ENCODE measurements around the gene RSAD2.
A peak's percentile ranks its signal among the peaks of the same experiment; 100 is the strongest.

RSAD2 gene

DNA sequence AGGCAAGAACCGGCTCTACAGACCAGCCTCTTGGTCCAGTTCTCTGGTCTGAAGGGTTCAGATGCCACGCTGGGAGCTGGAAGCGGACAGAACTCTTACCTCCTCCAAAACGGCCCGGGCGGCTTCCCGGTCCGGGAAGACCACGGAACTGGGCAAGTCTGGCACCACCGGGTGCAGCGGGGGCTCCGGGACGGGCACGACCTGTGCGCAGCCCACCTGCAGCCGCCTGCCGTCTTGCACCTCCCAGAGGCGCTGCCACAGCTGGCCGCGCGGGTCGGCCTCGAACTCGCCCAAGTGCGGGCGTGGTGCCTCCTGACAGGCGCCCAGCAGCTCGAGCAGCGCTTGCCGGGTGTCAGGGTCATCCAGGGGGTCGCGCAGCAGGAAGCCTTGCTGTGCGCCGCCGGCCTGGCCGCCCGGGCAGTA is 12.6 kb upstream of the RSAD2 start:
- intact Hi-C loops (cut with DNase I; ENCODE audit: low total_unique reads), result no loop called here
- Histone ChIP-seq H3K9me3 (no peaks in the 10 kb centered on the region), H3K27ac (peak overlapping the region; percentile 58 to 73), H3K36me3 (peaks cover 0 to 11% (median 6%) of the 10 kb centered on the region in 3 donors), H3K4me1 (peaks cover 0 to 14% (median 9%) of the 10 kb centered on the region in 4 donors), H3K4me3 (peak overlapping the region; percentile 69 to 90), H3K27me3 (no peaks in the 10 kb centered on the region)
- DNase-seq, result peak in 1 of 2 donors; percentile 69
- no peak for TF ChIP-seq CTCF (IDR thresholded peaks at IDR 0.05)

DNA sequence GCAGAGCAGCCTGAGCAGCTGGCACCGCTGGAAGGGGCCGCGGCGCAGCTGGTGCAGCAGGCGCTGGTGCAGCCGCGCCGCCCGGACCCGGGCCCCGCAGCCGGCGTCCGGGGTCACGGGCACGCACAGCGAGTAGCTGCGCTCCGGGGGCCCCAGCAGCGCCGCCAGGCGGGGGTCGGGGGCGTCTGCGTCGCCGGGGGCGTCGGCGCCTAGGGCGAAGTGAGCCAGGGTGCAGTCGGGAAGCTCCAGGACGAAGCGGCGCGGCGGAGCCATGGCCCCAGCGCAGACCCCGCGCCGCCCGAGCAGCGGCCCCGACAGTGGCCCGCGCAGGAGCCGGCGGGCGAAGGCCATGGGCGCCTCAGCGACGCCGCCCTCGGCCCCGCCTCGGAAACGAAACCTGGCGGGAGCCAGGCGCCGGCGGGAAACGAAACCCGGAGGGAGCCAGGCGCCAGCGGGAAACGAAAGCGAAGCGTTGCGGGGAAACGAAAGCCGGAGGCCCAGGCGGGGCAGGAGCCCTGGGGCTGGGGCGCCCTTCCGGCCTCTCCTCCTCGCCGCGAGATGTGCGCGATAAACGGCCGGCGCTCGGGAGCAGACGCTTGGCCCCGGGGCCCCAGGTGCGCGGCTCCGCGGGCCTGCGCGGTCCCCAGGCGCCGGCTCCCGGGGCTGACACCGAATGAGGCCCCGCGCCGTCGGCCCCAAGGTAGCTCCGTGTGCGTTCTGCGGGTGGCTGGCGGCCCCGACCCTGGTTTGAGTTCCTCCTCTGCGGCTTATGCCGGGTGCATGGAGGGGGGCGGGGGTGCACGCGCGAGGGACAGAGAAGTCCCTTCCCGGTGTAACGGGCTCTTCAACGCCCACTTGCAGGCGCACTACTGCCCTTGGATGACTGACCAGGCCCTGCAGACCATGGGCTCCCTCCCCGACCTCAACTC is 12.0 kb upstream of the RSAD2 start, which contains the start of gene CMPK2:
CMPK2 (minus strand) TSS at position 562 of the 929 bp plus-strand sequence; CDS start at position 351, 211 bp downstream.
- DNase-seq, result peak; percentile 39 to 72
- Histone ChIP-seq H3K27ac (peak within 1 kb of the TSS; percentile 58 to 73), H3K9me3 (no peaks in the 10 kb centered on the region), H3K4me3 (peak within 1 kb of the TSS; percentile 69 to 90), H3K36me3 (peaks cover 0 to 4% (median 0%) of the 10 kb centered on the region in 3 donors), H3K27me3 (no peaks in the 10 kb centered on the region), H3K4me1 (peaks cover 0 to 14% (median 9%) of the 10 kb centered on the region in 4 donors)
- intact Hi-C loops (cut with DNase I; ENCODE audit: low total_unique reads), result no loop called here
- TF ChIP-seq CTCF (IDR thresholded peaks at IDR 0.05), result no peak

DNA sequence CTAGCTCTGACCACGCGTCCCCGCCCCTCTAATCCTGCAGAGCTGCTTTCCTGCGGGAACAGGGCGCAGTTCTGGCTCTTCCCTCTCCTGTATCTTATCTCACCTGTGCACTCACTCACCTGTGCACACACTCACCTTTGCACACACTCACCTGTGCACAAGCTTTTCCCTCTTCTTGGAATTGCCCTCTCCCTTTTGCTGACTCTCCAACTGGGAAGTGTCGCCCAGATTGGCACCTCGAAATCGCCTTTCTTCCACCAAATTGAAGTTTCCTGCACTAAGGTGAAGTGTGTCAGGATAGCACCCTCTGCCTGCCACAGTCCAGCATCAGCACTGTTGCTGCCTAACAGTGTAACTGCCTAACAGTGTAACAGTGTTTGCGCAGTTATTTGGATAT is 11.3 kb upstream of the RSAD2 start:
- peak overlapping the region; percentile 58 to 73 for H3K27ac ChIP-seq
- H3K27me3 ChIP-seq, result no peaks in the 10 kb centered on the region
- peak overlapping the region; percentile 69 to 90 for H3K4me3 ChIP-seq
- no peaks in the 10 kb centered on the region for H3K9me3 ChIP-seq
- peaks cover 0 to 14% (median 9%) of the 10 kb centered on the region in 4 donors for H3K4me1 ChIP-seq
- intact Hi-C loops (cut with DNase I; ENCODE audit: low total_unique reads), result no loop called here
- DNase-seq, result no peak
- TF ChIP-seq CTCF (IDR thresholded peaks at IDR 0.05), result peak in 1 of 2 experiments; percentile 19
- H3K36me3 ChIP-seq, result peaks cover 0 to under 1% (median 0%) of the 10 kb centered on the region in 3 donors

- Histone ChIP-seq H3K36me3 (no peaks in the 10 kb centered on the region), H3K4me3 (no peak overlapping the region), H3K27me3 (no peaks in the 10 kb centered on the region), H3K9me3 (no peaks in the 10 kb centered on the region), H3K27ac (no peak overlapping the region), H3K4me1 (peaks cover 0 to 14% (median 9%) of the 10 kb centered on the region in 4 donors)
- no peak for TF ChIP-seq CTCF (IDR thresholded peaks at IDR 0.05)
- intact Hi-C loops (cut with DNase I; ENCODE audit: low total_unique reads), result no loop called here
- DNase-seq, result no peak
Measured at GRCh38 chr2:6866982-6867381, 10.6 kb upstream of the RSAD2 start.

DNA sequence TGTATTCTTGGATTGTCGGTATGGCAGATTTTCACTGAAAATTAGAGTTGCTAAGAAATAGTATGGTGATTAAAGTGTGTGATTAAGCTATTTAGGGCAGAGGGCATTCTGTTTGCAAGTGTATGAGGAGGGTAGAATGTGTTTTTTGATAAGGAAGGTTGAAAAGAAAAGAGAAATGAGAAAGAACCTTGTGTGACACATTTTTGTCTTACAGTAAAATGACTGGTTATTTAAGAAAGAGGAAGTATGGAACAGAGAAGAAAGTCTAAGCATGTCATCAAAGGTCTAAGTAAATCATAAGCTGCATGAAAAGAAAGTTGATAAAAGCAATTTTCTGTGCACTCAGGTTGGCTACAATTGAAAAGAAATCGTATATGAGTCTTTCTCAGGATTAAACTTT is 5.2 kb upstream of the RSAD2 start:
- no peaks in the 10 kb centered on the region for H3K27me3 ChIP-seq
- no peak for TF ChIP-seq CTCF (IDR thresholded peaks at IDR 0.05)
- intact Hi-C loops (cut with DNase I; ENCODE audit: low total_unique reads), result no loop called here
- no peaks in the 10 kb centered on the region for H3K36me3 ChIP-seq
- DNase-seq, result no peak
- peaks cover 0 to 6% (median 2%) of the 10 kb centered on the region in 4 donors for H3K4me1 ChIP-seq
- H3K9me3 ChIP-seq, result no peaks in the 10 kb centered on the region
- no peak overlapping the region for H3K27ac ChIP-seq
- no peak overlapping the region for H3K4me3 ChIP-seq

All from tibial artery (tissue), 4 donors.